ENCODE results near the gene PML. TPM values are rescaled to one million over a fixed set of nuclear protein-coding genes. Genes with fewer than 3 reads are reported as not detected.
"Not testable (repeated sequence)": the region's sequence is repeated elsewhere in the genome, so short reads cannot be mapped to it uniquely, and the experiment has no call there.

PML gene
- total and polyA plus RNA-seq, 2 of the 4 experiments (the other 2 are of a cell fraction): 8.8 to 22.6 TPM

DNA sequence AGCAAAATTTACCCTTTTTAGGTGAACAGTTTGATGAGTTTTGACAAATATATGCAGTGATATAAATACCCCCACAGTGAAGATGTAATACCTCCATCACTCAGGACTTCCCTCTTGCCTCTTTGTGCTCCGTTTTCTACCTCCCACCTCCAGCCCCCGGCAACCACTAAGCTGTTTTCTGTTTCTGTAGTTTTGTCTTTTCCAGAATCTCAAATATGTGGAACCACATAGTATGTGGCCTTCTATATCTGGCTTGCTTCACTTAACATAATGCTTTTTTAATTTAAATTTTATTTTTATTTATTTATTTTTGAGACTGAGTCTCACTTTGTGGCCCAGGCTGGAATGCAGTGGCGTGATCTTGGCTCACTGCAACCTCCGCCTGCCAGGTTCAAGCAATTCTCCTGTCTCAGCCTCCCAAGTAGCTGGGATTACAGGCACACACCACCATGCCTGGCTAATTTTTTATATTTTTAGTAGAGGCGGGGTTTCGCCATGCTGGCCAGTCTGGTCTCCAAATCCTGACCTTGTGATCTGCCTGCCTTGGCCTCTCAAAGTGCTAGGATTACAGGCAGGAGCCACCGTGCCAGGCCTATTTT, 33.9 kb upstream of the PML start:
- H3K4me1 ChIP-seq (ENCODE audit: control insufficient read depth, insufficient read depth, low read length): peaks cover 23% of the 10 kb centered on the region
- H4K91ac ChIP-seq (ENCODE audit: insufficient read depth, low read depth, low read length); dilution Hi-C loops (cut with HindIII; ENCODE audit: low sequenced_read_pairs, unreplicated experiment): not testable (repeated sequence)

More for the DNA sequence above, 33.9 kb upstream of the PML start:
- H3K14ac ChIP-seq (replicated peaks; ENCODE audit: low read depth, low read length); H3K4me2 ChIP-seq (ENCODE audit: low read depth, low read length); H2AFZ ChIP-seq (replicated peaks; ENCODE audit: low read length, poor library complexity); BruUV-seq (replicated peaks); H3K9ac ChIP-seq (ENCODE audit: low read depth, low read length); H4K20me1 ChIP-seq (ENCODE audit: insufficient read depth, low read length); H3K36me3 ChIP-seq (ENCODE audit: control insufficient read depth, insufficient read depth, low read length); ATAC-seq (ENCODE audit: low read depth); H2AK9ac ChIP-seq (replicated peaks; ENCODE audit: low read depth, low read length, poor library complexity); H2BK20ac ChIP-seq (ENCODE audit: low read depth, low read length); H2AK5ac ChIP-seq (ENCODE audit: low read depth, low read length); H4K5ac ChIP-seq (ENCODE audit: low read depth, low read length); H2BK15ac ChIP-seq (ENCODE audit: low read depth, low read length); intact Hi-C loops (cut with micrococcal nuclease); H3K18ac ChIP-seq (ENCODE audit: low read depth, low read length); in situ Hi-C loops (cut with MboI; ENCODE audit: low sequenced_read_pairs); H3K23ac ChIP-seq (ENCODE audit: low read depth, low read length); H3K79me1 ChIP-seq (ENCODE audit: low read depth in 1 of 2, low read length in 2 of 2); H4K8ac ChIP-seq (ENCODE audit: low read depth in 2 of 2, low read length in 2 of 2); H2BK120ac ChIP-seq (ENCODE audit: low read depth, low read length); H3K9me3 ChIP-seq (ENCODE audit: control insufficient read depth, insufficient read depth, low read length); H3K4me3 ChIP-seq (ENCODE audit: insufficient read depth, low read depth, low read length); H2BK5ac ChIP-seq (ENCODE audit: low read depth, low read length, poor library complexity, severe bottlenecking); POLR2A ChIA-PET (ENCODE audit: unreplicated experiment); H3K27ac ChIP-seq (ENCODE audit: insufficient read depth, low read length); H3K27me3 ChIP-seq (ENCODE audit: control insufficient read depth, insufficient read depth, low read length); H3K4ac ChIP-seq (ENCODE audit: low read depth, low read length); DNase-seq; H3K56ac ChIP-seq (ENCODE audit: extremely low read depth, insufficient read depth, low read length): not testable (repeated sequence)
- CTCF ChIA-PET: interaction anchor here (1.3 kb wide), 1 partner anchor 25 kb away, joined by 5 read pairs; no protein-coding TSS in a partner anchor
- H3K9me1 ChIP-seq (ENCODE audit: insufficient read depth, low read length): peaks cover 20% of the 10 kb centered on the region
- WGBS, 2 experiments (ENCODE audit: extremely low coverage in 2 of 2, insufficient read length in 1 of 2): 78% methylated on average over 2 of the region's 7 CpGs; no CpG with 5 or more reads in 1 of the 2 experiments

Data from IMR-90 (cell line).